Smooth muscle cell (in vitro differentiated cells): ENCODE data around the gene AKR1E2. TPM values are rescaled to one million over a fixed set of nuclear protein-coding genes. Genes with fewer than 3 reads are reported as not detected.

Source experiments
- DNase-seq: peaks from one replicate; lab custom pipeline; 2025; ENCODE audit not compliant: unreplicated experiment; lab: John Stamatoyannopoulos, UW
- H2AFZ ChIP-seq: fragments of 200-600 bp; sonication (generic); 2 replicates; pipeline ENCODE4 v1.6.0; 2016; ENCODE audit warnings: antibody characterized with exemption, low read depth, mild to moderate bottlenecking
- H3F3A ChIP-seq: fragments of 200-600 bp; sonication (generic); 2 replicates; pipeline ENCODE4 v1.6.0; 2017; ENCODE audit warnings: antibody characterized with exemption, low read depth
- H3K27ac ChIP-seq: fragments of 200-600 bp; sonication (generic); 2 replicates; pipeline ENCODE4 v1.5.1; 2016; ENCODE audit warnings: low read depth, mild to moderate bottlenecking
- H3K27me3 ChIP-seq: fragments of 200-600 bp; sonication (generic); 2 replicates; pipeline ENCODE4 v1.6.1; 2016; ENCODE audit warnings: low read depth, mild to moderate bottlenecking
- H3K36me3 ChIP-seq: fragments of 200-600 bp; sonication (generic); 2 replicates; pipeline ENCODE4 v1.5.1; 2016; ENCODE audit warnings: low read depth
- H3K4me1 ChIP-seq: fragments of 200-600 bp; sonication (generic); 2 replicates; pipeline ENCODE4 v1.5.1; 2016; ENCODE audit warnings: low read depth
- H3K4me2 ChIP-seq: fragments of 200-600 bp; sonication (generic); 2 replicates; pipeline ENCODE4 v1.6.0; 2016; ENCODE audit warnings: mild to moderate bottlenecking
- H3K4me3 ChIP-seq: fragments of 200-600 bp; sonication (generic); 2 replicates; pipeline ENCODE4 v1.5.1; 2016; ENCODE audit warnings: mild to moderate bottlenecking
- H3K79me2 ChIP-seq: fragments of 200-600 bp; sonication (generic); 2 replicates; pipeline ENCODE4 v1.6.0; 2016; ENCODE audit warnings: low read depth, mild to moderate bottlenecking
- H3K9ac ChIP-seq: fragments of 200-600 bp; sonication (generic); 2 replicates; pipeline ENCODE4 v1.6.0; 2016; ENCODE audit warnings: low read depth
- H3K9me3 ChIP-seq: fragments of 200-600 bp; sonication (generic); replicated peaks from 2 replicates; pipeline ENCODE4 v1.5.1; 2016; ENCODE audit warnings: low read depth
- H4K20me1 ChIP-seq: fragments of 200-600 bp; sonication (generic); 2 replicates; pipeline ENCODE4 v1.6.0; 2016; ENCODE audit warnings: low read depth
- WGBS: methylation state at CpG from one replicate; pipeline ENCODE4 v1.1.7; 2016; ENCODE audit warnings: low lambda C conversion rate; 5-methylcytosine and 5-hydroxymethylcytosine counted together
- polyA plus RNA-seq: library from polyadenylated mRNA; unstranded; fragments of >200 nt; fragmentation: Nextera tagmentation; extraction: Ambion mirVana; gene quantifications from 2 replicates; pipeline ENCODE4 v1.2.1, GENCODE V29; 2016
- total RNA-seq: library from RNA; depleted of rRNA; stranded (reverse); fragments of >200 nt; gene quantifications from 2 replicates; pipeline ENCODE4 v1.2.3, GENCODE V29; 2014
- TF ChIP-seq, protein P1 (sequence below): fragments of 200-600 bp; sonication (generic); IDR thresholded peaks from 2 replicates; pipeline ENCODE4 v1.5.1; 2017; ENCODE audit warnings: borderline replicate concordance, mild to moderate bottlenecking, antibody characterized with exemption; ENCODE audit not compliant: insufficient read depth, poor library complexity, severe bottlenecking

AKR1E2 gene
- total and polyA plus RNA-seq, 2 experiments from 2014 or later, result 3.0 to 7.2 TPM

DNA sequence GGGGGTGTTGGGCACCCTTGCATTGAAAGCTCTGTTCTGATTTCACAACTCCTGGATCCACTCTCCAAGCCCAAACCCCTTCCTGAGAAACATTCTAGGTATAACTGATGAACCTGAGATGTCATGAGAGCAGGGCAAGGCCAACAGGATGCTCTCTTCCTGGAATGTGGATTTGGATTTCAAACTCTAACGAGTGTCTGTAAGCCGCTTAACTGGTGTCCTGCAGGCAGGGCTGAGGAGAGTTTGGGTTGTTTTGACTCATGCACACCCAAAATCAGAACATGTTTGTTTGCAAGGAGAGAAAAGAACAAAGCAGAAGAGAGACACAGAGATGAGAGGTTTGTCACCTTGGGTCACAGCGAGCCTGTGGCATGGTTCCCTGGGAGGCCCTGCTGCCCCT is 24.6 kb upstream of the AKR1E2 start:
- no peak overlapping the region for H3K4me3 ChIP-seq
- no peaks in the 10 kb centered on the region for H4K20me1 ChIP-seq
- no peaks in the 10 kb centered on the region for H3K27me3 ChIP-seq
- H3K9me3 ChIP-seq, result no peaks in the 10 kb centered on the region
- WGBS, result 69% methylated on average over 3 of the region's 3 CpGs
- no peaks in the 10 kb centered on the region for H3K79me2 ChIP-seq
- no peak overlapping the region for H3K9ac ChIP-seq
- DNase-seq, result no peak
- H3K4me1 ChIP-seq, result no peaks in the 10 kb centered on the region
- no peak overlapping the region for H3K27ac ChIP-seq
- no peaks in the 10 kb centered on the region for H3F3A ChIP-seq
- no peak overlapping the region for H2AFZ ChIP-seq
- TF ChIP-seq, protein P1, sequence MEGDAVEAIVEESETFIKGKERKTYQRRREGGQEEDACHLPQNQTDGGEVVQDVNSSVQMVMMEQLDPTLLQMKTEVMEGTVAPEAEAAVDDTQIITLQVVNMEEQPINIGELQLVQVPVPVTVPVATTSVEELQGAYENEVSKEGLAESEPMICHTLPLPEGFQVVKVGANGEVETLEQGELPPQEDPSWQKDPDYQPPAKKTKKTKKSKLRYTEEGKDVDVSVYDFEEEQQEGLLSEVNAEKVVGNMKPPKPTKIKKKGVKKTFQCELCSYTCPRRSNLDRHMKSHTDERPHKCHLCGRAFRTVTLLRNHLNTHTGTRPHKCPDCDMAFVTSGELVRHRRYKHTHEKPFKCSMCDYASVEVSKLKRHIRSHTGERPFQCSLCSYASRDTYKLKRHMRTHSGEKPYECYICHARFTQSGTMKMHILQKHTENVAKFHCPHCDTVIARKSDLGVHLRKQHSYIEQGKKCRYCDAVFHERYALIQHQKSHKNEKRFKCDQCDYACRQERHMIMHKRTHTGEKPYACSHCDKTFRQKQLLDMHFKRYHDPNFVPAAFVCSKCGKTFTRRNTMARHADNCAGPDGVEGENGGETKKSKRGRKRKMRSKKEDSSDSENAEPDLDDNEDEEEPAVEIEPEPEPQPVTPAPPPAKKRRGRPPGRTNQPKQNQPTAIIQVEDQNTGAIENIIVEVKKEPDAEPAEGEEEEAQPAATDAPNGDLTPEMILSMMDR, result no peak
- no peaks in the 10 kb centered on the region for H3K36me3 ChIP-seq
- H3K4me2 ChIP-seq, result no peak overlapping the region

GRCh38 chr10:4802711-4803487 is 23.1 kb upstream of the AKR1E2 start:
- H3K9me3 ChIP-seq, result no peaks in the 10 kb centered on the region
- H2AFZ ChIP-seq, result no peak overlapping the region
- TF ChIP-seq, protein P1, result no peak
- no peak overlapping the region for H3K9ac ChIP-seq
- H3F3A ChIP-seq, result no peaks in the 10 kb centered on the region
- H3K4me3 ChIP-seq, result no peak overlapping the region
- H3K27ac ChIP-seq, result no peak overlapping the region
- DNase-seq, result no peak
- no peak overlapping the region for H3K4me2 ChIP-seq
- 89% methylated on average over 6 of the region's 6 CpGs for WGBS
- no peaks in the 10 kb centered on the region for H3K27me3 ChIP-seq
- H4K20me1 ChIP-seq, result no peaks in the 10 kb centered on the region
- no peaks in the 10 kb centered on the region for H3K79me2 ChIP-seq
- H3K36me3 ChIP-seq, result no peaks in the 10 kb centered on the region
- H3K4me1 ChIP-seq, result no peaks in the 10 kb centered on the region

DNA sequence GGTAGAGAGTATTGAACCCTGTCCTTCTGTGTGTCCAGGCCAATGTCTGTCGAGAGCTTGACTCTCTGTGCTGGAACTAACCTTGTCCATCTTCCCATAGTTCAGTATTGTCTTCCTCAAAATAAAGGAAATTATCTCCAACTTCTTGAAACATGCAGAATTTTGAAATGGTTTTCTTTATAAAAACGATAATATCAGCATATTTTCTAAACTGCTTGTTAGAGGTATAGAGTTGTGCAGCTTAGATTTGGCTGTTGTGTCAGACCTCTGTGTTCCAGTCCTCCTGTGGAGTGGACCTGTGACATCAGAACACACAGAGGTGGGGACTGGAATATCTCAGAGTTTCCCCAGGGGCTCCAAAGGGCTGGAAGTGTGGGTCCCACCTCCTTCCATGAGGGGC is 22.2 kb upstream of the AKR1E2 start:
- Histone ChIP-seq H3K4me1 (no peaks in the 10 kb centered on the region), H3K27ac (peak overlapping the region; percentile 28), H3K9ac (no peak overlapping the region), H4K20me1 (no peaks in the 10 kb centered on the region), H3K36me3 (no peaks in the 10 kb centered on the region), H3F3A (no peaks in the 10 kb centered on the region), H2AFZ (no peak overlapping the region), H3K9me3 (no peaks in the 10 kb centered on the region), H3K27me3 (no peaks in the 10 kb centered on the region), H3K4me3 (no peak overlapping the region), H3K79me2 (no peaks in the 10 kb centered on the region), H3K4me2 (peak overlapping the region; percentile 63)
- 90% methylated on average over 2 of the region's 2 CpGs for WGBS
- TF ChIP-seq, protein P1, result no peak
- no peak for DNase-seq

DNA sequence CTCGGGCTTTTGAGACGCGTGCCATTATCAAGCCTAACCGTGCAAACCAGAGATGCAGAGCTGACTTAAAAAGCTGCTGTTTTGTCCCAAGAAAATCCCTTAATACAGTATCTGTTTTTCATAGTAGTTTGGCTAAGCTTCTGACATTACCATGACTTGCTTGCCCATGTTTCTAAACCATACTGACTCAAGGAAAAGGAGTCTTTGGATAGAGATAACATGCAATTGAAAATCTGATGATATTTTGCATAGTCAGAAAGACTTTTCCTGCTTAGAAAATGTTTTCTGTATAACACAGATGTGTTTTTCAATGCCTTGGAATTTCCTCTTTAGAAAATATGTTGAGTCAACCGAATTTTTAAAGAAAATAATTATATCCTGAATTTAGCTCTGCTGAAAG is 21.5 kb upstream of the AKR1E2 start:
- no peak for DNase-seq

More for the DNA sequence above, 21.5 kb upstream of the AKR1E2 start:
- 16% methylated on average over 5 of the region's 5 CpGs for WGBS
- H2AFZ ChIP-seq, result no peak overlapping the region
- H3K36me3 ChIP-seq, result no peaks in the 10 kb centered on the region
- H3K79me2 ChIP-seq, result no peaks in the 10 kb centered on the region
- H3K4me2 ChIP-seq, result peak overlapping the region; percentile 63
- peak overlapping the region; percentile 28 for H3K27ac ChIP-seq
- no peaks in the 10 kb centered on the region for H3K27me3 ChIP-seq
- H3K4me3 ChIP-seq, result no peak overlapping the region
- no peaks in the 10 kb centered on the region for H3K4me1 ChIP-seq
- no peak overlapping the region for H3K9ac ChIP-seq
- TF ChIP-seq, protein P1, result no peak
- H3K9me3 ChIP-seq, result no peaks in the 10 kb centered on the region
- no peaks in the 10 kb centered on the region for H3F3A ChIP-seq
- no peaks in the 10 kb centered on the region for H4K20me1 ChIP-seq
